ENCODE measurements around the gene PAH.

The PAH gene

GRCh38 chr12:102917026-102917787 is at the start of gene PAH:
PAH (minus strand) TSS chr12:102917244; CDS start chr12:102917130, 114 bp downstream.
- DNase-seq = no peak

DNA sequence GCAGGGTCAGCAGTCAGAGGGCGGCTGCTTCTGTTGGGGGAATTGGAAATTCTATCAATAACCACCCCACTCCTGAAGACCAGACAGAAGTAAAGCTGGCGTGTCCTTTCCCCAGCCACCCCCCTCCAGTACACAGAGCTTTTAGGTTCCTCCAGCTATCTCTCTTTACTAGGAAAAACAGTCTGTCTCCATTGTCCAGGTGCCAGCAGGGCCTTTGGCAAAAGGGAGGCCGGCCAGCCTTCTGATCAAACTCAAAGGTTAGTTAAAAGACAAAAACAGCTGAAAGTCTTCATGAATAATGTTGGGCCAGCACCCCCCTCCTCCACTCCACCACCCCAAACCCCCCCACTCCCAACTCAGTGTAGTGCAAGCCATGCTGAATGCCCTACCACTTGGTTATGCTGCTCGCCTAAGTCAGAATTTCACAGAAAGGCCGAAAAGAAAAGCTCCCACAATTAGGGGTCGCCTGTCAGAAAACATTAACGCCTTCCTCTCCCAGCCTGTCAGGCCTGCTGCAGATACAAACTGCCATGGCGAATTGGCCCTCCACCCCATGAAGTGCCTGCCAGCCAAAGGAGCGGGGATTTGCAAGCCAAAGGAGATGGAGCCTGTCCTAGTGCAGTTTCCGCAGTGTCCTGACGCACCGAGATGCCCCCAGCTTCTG is 49.3 kb upstream of the PAH start:
- no peak for DNase-seq

GRCh38 chr12:102965281-102966155 is 48.5 kb upstream of the PAH start:
- peak; percentile 86 for DNase-seq

DNA sequence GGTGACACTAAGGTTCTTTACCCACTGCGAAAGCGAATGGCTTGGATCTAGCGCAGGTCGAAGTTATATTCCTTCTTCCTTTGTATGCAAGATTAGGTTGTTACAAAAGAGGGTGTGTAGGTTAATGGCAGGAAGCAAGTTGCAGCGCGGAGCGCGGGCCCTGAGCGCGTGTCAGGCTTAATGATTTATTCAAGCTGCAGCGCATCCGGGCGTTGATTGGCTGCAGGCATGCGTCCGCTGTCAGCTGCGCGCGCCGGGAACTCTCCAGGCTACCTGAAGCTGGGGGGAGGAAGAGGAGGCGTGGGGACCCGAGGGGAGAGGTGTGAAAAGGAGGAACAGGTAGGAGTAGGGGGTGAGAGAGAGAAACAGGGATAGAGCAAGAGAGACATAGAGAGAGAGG is 47.8 kb upstream of the PAH start:
- DNase-seq = peak; percentile 96

GRCh38 chr12:102963796-102964195 is 46.8 kb upstream of the PAH start:
- peak; percentile 62 for DNase-seq

GRCh38 chr12:102962986-102963385 is 45.9 kb upstream of the PAH start:
- peak; percentile 61 for DNase-seq

DNA sequence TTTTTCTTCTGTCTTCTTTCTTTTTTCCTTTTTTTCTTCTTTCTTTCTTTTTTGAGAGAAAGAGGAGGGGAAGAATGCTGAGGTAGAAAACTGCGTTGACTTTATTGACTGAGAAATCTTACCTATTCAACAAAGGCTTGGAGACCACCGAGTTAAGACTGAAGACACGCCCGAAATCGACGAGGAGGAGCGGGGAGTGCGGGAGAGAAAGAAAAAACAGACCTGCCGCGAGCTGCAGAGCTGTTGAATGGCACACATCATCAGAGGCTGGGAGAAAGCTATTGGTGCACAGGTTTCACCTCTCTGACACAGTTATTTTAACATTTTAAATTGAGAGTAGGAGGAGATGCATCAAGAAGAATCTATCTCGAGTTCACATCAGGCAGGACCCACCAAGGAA is 45.5 kb upstream of the PAH start:
- peak; percentile 82 for DNase-seq

DNA sequence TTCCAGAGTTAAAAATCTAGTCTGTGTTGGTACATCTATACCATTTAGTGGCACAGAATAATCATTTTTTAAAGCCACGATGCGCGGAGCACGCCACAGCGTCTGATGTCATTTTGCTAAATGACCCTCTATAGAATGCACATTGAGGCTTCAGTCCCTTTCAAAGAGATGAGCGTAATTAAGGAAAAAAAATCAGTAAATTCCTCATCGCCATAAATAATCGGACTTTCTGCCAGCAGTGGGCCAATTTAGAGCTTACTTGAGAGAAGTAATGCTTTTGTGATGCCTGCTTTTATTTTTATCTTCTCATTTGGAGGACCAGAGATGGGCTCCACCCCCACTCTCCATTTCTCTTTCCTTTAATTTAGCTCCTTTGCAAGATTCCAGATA is 44.4 kb upstream of the PAH start:
- DNase-seq = peak; percentile 95

DNA sequence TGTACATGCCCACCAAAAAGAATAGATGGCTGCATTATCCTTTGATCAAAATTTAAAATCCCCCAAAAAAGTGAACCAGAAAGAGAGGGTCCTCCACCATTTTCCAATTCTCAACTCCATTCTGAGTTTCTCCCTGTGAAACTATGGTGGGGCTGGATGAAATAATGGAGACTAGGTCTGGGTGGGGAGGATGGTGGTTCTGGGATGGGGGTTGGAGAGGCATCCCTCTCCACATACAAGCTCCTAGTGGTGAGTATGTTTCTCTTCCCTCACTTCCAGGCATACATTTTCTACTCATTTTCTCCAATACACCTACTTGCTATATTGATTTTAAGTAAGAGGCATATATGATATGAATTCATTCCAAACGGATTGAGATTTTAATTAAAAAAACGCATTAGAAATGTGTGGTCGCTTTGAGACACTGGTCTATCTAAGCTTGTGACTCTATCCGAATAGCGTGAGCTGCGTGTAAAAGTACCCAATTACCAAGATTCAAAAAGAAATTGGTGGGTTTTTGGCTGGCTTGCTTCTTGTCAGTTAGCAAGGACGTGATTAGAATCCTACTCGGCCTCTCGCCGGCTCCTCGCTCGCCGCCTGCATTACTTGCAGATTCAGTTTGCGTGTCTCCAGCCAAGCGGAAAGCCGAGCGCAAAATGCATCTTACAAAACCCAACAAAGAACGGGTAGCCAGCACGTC is 43.9 kb upstream of the PAH start:
- DNase-seq = peak; percentile 92

GRCh38 chr12:102959391-102959790 is 42.3 kb upstream of the PAH start:
- peak; percentile 45 for DNase-seq

DNA sequence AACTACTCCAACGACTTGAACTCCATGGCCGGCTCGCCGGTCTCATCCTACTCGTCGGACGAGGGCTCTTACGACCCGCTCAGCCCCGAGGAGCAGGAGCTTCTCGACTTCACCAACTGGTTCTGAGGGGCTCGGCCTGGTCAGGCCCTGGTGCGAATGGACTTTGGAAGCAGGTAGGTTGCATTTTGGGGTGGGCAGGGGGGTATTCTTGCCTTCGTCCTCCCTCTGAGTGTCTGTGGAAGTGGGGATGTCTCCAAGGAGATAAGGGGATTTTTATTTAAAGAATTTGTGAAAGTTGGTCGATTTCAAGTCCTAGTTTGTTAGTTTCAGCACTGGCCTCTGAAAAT is 41.8 kb upstream of the PAH start:
- DNase-seq = no peak

- DNase-seq = no peak
Observed at GRCh38 chr12:102958073-102958829, 41.2 kb upstream of the PAH start.

- DNase-seq = peak; percentile 97
Observed at GRCh38 chr12:102957339-102958050, 40.5 kb upstream of the PAH start, which contains the start of gene ASCL1. ASCL1 (plus strand) TSS chr12:102957674; CDS start chr12:102958245, 571 bp downstream.

GRCh38 chr12:102956738-102957327 is 39.8 kb upstream of the PAH start:
- peak; percentile 77 for DNase-seq

DNA sequence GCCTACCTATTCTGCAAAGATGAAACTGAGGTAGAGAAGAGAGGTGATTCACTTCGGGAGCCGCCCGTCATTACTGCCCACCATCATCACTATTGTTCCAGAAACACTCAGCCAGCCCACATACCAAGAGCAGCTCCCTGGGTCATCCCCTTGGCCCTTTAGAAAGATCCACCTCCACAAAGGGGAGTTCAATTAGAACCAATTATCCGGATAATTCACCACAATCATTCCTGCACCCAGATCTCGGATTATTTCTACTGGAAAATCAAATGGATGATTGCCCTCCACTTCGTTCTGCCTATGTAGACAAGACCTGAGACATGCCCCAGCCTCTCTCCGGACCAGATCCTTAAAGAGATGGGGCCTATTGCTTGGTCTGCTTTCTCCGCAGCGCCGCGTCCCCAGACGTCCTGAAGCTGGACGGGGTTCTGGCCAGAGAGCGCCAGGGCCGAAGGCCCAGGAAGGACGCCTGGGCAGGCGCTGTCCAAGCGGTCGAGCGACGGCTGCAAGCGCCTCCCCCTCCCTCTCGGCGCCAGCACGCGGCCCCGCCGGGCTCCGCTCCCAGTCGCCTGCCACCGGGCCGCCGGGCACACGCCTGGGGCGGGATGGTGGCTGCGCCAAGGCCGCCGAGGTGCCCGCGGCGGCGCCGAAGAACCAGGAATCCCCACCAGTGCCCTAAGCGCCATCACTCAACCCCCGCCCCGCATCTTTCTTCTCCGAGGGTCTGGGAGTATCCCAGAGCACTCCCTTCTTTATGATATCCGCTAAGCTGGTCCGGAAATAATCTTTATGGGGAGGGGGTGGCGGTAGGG is 39.1 kb upstream of the PAH start:
- peak; percentile 61 for DNase-seq

- peak; percentile 40 for DNase-seq
Observed at GRCh38 chr12:102954134-102954533, 37.1 kb upstream of the PAH start.

DNA sequence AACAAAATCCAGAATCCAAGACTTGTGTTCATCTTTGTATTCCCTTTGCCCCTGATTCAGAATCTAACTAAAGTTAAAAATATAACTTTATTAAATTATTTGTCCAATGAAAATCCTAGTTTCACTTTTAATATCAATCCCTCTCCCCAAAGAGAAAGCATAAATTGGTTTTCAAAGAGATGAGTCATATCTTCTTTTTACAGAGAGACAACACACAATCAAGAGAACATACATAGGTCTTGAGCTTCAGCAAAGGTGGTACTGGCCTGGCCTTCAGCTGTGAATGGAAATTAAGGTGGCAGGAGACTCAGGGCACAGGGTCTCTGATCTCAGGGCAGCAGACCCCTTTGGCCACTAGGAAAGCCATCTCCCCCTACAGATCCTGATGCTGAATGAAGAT is 36.2 kb upstream of the PAH start:
- DNase-seq = peak; percentile 65

- peak; percentile 80 for DNase-seq
Observed at GRCh38 chr12:102951841-102952240, 34.8 kb upstream of the PAH start.

GRCh38 chr12:102950950-102951619 is 34.0 kb upstream of the PAH start:
- peak; percentile 85 for DNase-seq

Data from DMS79 treated with DMSO at 0.1 percent for 48 hours (cell line).